WERI-Rb-1 (cell line): Measurements from ENCODE around the gene RAD51.

Experiments used
- DNase-seq: peaks from one replicate; pipeline ENCODE4 v3.0.0-alpha.2; 2020
- H3K27ac ChIP-seq: fragments of 250-450 bp; sonication (Bioruptor Pico); 2 replicates; pipeline ENCODE4 v1.5.1; 2020; ENCODE audit warnings: mild to moderate bottlenecking, moderate library complexity
- H3K27me3 ChIP-seq: fragments of 250-450 bp; sonication (Bioruptor Pico); 2 replicates; pipeline ENCODE4 v1.5.1; 2021; ENCODE audit warnings: mild to moderate bottlenecking, low read depth, moderate library complexity; ENCODE audit not compliant: insufficient read depth, severe bottlenecking
- H3K36me3 ChIP-seq: fragments of 250-450 bp; sonication (Bioruptor Pico); 2 replicates; pipeline ENCODE4 v1.5.1; 2020; ENCODE audit warnings: mild to moderate bottlenecking, moderate library complexity
- H3K4me3 ChIP-seq: 2 replicates; pipeline ENCODE4 v1.5.1; 2011; ENCODE audit warnings: low read depth, mild to moderate bottlenecking, control low read depth, low read length
- H3K9me3 ChIP-seq: fragments of 250-450 bp; sonication (Bioruptor Pico); 2 replicates; pipeline ENCODE4 v1.5.1; 2021; ENCODE audit warnings: mild to moderate bottlenecking, moderate library complexity; ENCODE audit not compliant: severe bottlenecking
- CTCF ChIP-seq: IDR thresholded peaks from 2 replicates; pipeline ENCODE4 v1.5.1; 2011; ENCODE audit warnings: low read depth, mild to moderate bottlenecking, control low read depth, inconsistent platforms, low read length

The RAD51 gene

GRCh38 chr15:40770147-40770721 is 75.3 kb downstream of the RAD51 start:
- peak; percentile 86 for DNase-seq
- H3K27ac ChIP-seq = peak overlapping the region; percentile 86
- H3K4me3 ChIP-seq = no peak overlapping the region

GRCh38 chr15:40771242-40771641 is 76.3 kb downstream of the RAD51 start:
- DNase-seq = no peak
- Histone ChIP-seq H3K27ac (peak overlapping the region; percentile 86), H3K27me3 (no peaks in the 10 kb centered on the region), H3K4me3 (no peak overlapping the region), H3K36me3 (peaks cover 30% of the 10 kb centered on the region), H3K9me3 (no peaks in the 10 kb centered on the region)
- TF ChIP-seq CTCF = no peak

More at GRCh38 chr15:40770147-40770721, 75.3 kb downstream of the RAD51 start:
- TF ChIP-seq CTCF = no peak
- Histone ChIP-seq H3K36me3 (peaks cover 26% of the 10 kb centered on the region), H3K27me3 (no peaks in the 10 kb centered on the region), H3K9me3 (no peaks in the 10 kb centered on the region)

GRCh38 chr15:40772014-40772413 is 77.0 kb downstream of the RAD51 start:
- no peak overlapping the region for H3K27ac ChIP-seq
- DNase-seq = no peak
- H3K36me3 ChIP-seq = peaks cover 32% of the 10 kb centered on the region
- no peak overlapping the region for H3K4me3 ChIP-seq
- TF ChIP-seq CTCF = no peak
- H3K9me3 ChIP-seq = no peaks in the 10 kb centered on the region
- no peaks in the 10 kb centered on the region for H3K27me3 ChIP-seq

- H3K27me3 ChIP-seq = no peaks in the 10 kb centered on the region
- no peaks in the 10 kb centered on the region for H3K9me3 ChIP-seq
- peaks cover 29% of the 10 kb centered on the region for H3K36me3 ChIP-seq
- H3K4me3 ChIP-seq = no peak overlapping the region
- DNase-seq = no peak
- no peak overlapping the region for H3K27ac ChIP-seq
- no peak for TF ChIP-seq CTCF
Observed at GRCh38 chr15:40773496-40773895, 78.5 kb downstream of the RAD51 start.

- Histone ChIP-seq H3K9me3 (no peaks in the 10 kb centered on the region), H3K4me3 (no peak overlapping the region), H3K36me3 (peaks cover 33% of the 10 kb centered on the region), H3K27me3 (no peaks in the 10 kb centered on the region), H3K27ac (no peak overlapping the region)
- no peak for DNase-seq
- no peak for TF ChIP-seq CTCF
Observed at GRCh38 chr15:40773902-40774301, 78.9 kb downstream of the RAD51 start.

GRCh38 chr15:40775007-40775406 is 80.0 kb downstream of the RAD51 start:
- no peak overlapping the region for H3K4me3 ChIP-seq
- no peaks in the 10 kb centered on the region for H3K9me3 ChIP-seq
- peaks cover 37% of the 10 kb centered on the region for H3K36me3 ChIP-seq
- TF ChIP-seq CTCF = no peak
- H3K27me3 ChIP-seq = no peaks in the 10 kb centered on the region
- no peak for DNase-seq
- no peak overlapping the region for H3K27ac ChIP-seq
